Stimulated activated CD4-positive, alpha-beta T cell treated with anti-CD3 and anti-CD28 coated beads, Interleukin-4, amount 100 ng/mL, for 4 hours (primary cell): ENCODE measurements around the gene LHFPL2.

ENCODE experiments used
- DNase-seq, 2 experiments: peaks; one replicate each; pipeline ENCODE4 v3.0.0-alpha.2; 2020

Gene LHFPL2

GRCh38 chr5:78541086-78541654 lies 107.4 kb downstream of the LHFPL2 start:
- no peak for DNase-seq

GRCh38 chr5:78540335-78541085 lies 108.1 kb downstream of the LHFPL2 start:
- no peak for DNase-seq

GRCh38 chr5:78538240-78538850 lies 110.2 kb downstream of the LHFPL2 start:
- no peak for DNase-seq

GRCh38 chr5:78537821-78538220 lies 110.8 kb downstream of the LHFPL2 start:
- DNase-seq = no peak

- no peak for DNase-seq
Observed at GRCh38 chr5:78537411-78537810, 111.2 kb downstream of the LHFPL2 start.

- no peak for DNase-seq
Observed at GRCh38 chr5:78536661-78537196, 111.8 kb downstream of the LHFPL2 start.

GRCh38 chr5:78534905-78535200 lies 113.7 kb downstream of the LHFPL2 start:
- no peak for DNase-seq

GRCh38 chr5:78534148-78534904 lies 114.2 kb downstream of the LHFPL2 start:
- no peak for DNase-seq

GRCh38 chr5:78533356-78533755 lies 115.2 kb downstream of the LHFPL2 start:
- DNase-seq = no peak

GRCh38 chr5:78530342-78531096 lies 118.1 kb downstream of the LHFPL2 start:
- no peak for DNase-seq

GRCh38 chr5:78527925-78528324 lies 120.6 kb downstream of the LHFPL2 start:
- DNase-seq = no peak

GRCh38 chr5:78527054-78527859 lies 121.3 kb downstream of the LHFPL2 start:
- DNase-seq = no peak

- no peak for DNase-seq
Observed at GRCh38 chr5:78526049-78526525, 122.5 kb downstream of the LHFPL2 start.

GRCh38 chr5:78523314-78524193 lies 125.0 kb downstream of the LHFPL2 start:
- no peak for DNase-seq

- DNase-seq = no peak
Observed at GRCh38 chr5:78522476-78523260, 125.9 kb downstream of the LHFPL2 start.

- no peak for DNase-seq
Observed at GRCh38 chr5:78521455-78521854, 127.1 kb downstream of the LHFPL2 start.

- no peak for DNase-seq
Observed at GRCh38 chr5:78519198-78519941, 129.2 kb downstream of the LHFPL2 start.

- DNase-seq = no peak
Observed at GRCh38 chr5:78518365-78519197, 130.0 kb downstream of the LHFPL2 start.
